OCI-LY3 (cell line): ENCODE measurements around the gene TLE5.

Source experiments
- CTCF ChIP-seq: fragments of 200-600, 300-600 bp; sonication (generic); IDR thresholded peaks from 2 replicates; pipeline ENCODE4 v1.5.1; 2014; ENCODE audit warnings: antibody characterized with exemption, low read length, low read depth
- EZH2phosphoT487 ChIP-seq: fragments of 200-600 bp; shearing (Covaris generic); IDR thresholded peaks from 2 replicates; pipeline ENCODE4 v1.6.1; 2018; ENCODE audit warnings: antibody characterized with exemption, mixed run types, low read depth

GRCh38 chr19:3025549-3025886 is 36.8 kb downstream of the TLE5 start:
- no peak for TF ChIP-seq CTCF
- TF ChIP-seq EZH2phosphoT487 = no peak
